ENCODE measurements around the gene SERTAD2.

DNA sequence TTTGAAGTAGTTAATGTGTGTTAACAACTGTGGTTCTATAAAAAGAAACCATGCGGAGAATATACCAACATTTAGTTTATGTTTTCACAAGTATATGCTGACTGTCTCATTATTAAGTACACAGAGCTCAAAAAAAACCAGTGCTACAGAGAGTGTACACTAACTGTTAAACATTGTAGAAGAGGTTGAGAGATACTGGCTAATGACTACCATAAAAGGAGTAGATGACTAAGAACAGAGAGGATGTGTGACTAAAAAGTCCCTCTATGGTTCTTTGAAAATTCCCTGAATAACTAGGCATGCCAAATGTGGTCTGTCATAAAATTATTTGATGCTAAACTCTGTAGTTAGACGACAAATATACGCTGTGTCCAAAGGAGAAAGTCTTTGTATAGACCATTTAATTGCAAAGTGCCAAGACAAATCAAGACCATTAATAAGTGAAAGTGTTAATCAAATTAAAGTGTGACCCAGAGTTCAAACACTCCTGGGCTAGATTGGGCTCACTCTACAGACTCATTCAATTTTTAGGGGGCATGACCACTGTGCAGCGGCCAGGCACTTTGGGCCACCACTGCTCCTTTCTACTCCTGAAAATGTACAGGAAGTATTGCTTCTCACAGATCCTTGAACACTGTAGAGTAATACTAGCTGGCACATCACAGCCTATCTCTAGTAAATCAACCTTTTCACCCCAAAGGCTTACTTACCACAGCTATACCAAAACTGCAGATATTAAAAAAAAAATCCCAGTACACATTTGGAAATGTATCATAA is 45.1 kb upstream of the SERTAD2 start:
- TF ChIP-seq CTCF (IDR thresholded peaks at IDR 0.05; ENCODE audit: insufficient read depth, low read length) (no peak), REST (IDR thresholded peaks at IDR 0.05; ENCODE audit: insufficient replicate concordance, low read depth) (no peak), GABPA (IDR thresholded peaks at IDR 0.05; ENCODE audit: low read depth) (no peak), POLR2AphosphoS5 (IDR thresholded peaks at IDR 0.05; ENCODE audit: low read depth) (no peak), SPI1 (IDR thresholded peaks at IDR 0.05; ENCODE audit: borderline replicate concordance, low read depth) (no peak)
